Measurements from ENCODE around the gene GLS. TPM values are rescaled to one million over a fixed set of nuclear protein-coding genes. Genes with fewer than 3 reads are reported as not detected.
A peak's percentile ranks its signal among the peaks of the same experiment; 100 is the strongest.

The GLS gene
- total RNA-seq, 1 donor from 2014 or later: 88.9 TPM

- no peak for DNase-seq (ENCODE audit: extremely low spot score in 2 of 2)
- Histone ChIP-seq H3K27me3 (no peaks in the 10 kb centered on the region), H3K9me3 (no peaks in the 10 kb centered on the region), H3K36me3 (no peaks in the 10 kb centered on the region), H3K4me3 (peak overlapping the region; percentile 77 to 88), H3K27ac (peak overlapping the region; percentile 89), H3K4me1 (peaks cover 33% of the 10 kb centered on the region)
- TF ChIP-seq, protein P1, sequence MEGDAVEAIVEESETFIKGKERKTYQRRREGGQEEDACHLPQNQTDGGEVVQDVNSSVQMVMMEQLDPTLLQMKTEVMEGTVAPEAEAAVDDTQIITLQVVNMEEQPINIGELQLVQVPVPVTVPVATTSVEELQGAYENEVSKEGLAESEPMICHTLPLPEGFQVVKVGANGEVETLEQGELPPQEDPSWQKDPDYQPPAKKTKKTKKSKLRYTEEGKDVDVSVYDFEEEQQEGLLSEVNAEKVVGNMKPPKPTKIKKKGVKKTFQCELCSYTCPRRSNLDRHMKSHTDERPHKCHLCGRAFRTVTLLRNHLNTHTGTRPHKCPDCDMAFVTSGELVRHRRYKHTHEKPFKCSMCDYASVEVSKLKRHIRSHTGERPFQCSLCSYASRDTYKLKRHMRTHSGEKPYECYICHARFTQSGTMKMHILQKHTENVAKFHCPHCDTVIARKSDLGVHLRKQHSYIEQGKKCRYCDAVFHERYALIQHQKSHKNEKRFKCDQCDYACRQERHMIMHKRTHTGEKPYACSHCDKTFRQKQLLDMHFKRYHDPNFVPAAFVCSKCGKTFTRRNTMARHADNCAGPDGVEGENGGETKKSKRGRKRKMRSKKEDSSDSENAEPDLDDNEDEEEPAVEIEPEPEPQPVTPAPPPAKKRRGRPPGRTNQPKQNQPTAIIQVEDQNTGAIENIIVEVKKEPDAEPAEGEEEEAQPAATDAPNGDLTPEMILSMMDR (IDR thresholded peaks at IDR 0.05): no peak
- TF ChIP-seq POLR2AphosphoS5 (IDR thresholded peaks at IDR 0.05; ENCODE audit: insufficient read depth in 1 of 2, low read depth in 1 of 2) (no peak), POLR2A (IDR thresholded peaks at IDR 0.05) (no peak)
- intact Hi-C loops (cut with DNase I): no loop called here
Observed at GRCh38 chr2:191013682-191013931, 133.0 kb downstream of the GLS start.

DNA sequence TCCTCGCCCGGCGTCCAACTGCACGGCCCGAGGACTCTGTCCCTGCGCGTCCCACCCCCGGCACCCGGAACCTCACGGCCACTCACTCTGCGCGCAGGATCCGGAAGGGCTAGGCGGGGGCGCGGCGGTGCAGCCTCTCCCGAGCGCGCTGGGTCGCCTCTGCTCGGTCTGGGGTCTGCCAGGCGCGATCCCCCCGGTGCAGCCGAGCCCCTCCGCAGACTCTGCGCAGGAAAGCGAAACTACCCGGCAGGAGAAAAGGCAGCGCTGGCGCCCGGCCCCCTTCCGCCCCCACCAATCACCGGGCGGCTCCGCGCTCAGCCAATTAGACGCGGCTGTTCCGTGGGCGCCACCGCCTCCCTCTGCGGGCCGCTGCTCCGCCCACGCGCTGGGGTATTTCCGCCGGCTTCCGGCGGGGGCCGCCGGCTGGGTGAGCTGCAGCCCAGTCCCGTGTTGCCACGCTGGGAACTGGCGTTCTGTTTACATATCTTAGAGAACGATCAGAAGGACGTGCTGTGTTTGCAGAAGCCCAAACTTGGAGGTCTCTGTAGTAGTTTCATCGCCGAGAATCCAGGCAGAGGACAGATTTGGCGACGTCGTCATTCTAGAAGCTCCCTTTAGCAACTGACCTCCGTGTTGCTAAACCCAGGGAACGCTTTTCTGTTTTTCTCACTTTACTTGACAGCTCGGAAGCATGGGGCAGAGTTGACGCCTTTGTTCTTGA is 133.5 kb downstream of the GLS start, which contains the start of gene STAT1:
Gene STAT1, minus strand, starts transcription at position 240 of the 721 bp plus-strand sequence. CDS start 4,168 bp downstream, outside the sequence.
- Histone ChIP-seq H3K27me3 (no peaks in the 10 kb centered on the region), H3K4me3 (peak within 1 kb of the TSS; percentile 77 to 88), H3K36me3 (no peaks in the 10 kb centered on the region), H3K4me1 (peaks cover 33% of the 10 kb centered on the region), H3K9me3 (no peaks in the 10 kb centered on the region), H3K27ac (peak within 1 kb of the TSS; percentile 89)
- peak; percentile 84 to 98 for TF ChIP-seq POLR2AphosphoS5 (IDR thresholded peaks at IDR 0.05; ENCODE audit: insufficient read depth in 1 of 2, low read depth in 1 of 2)
- TF ChIP-seq POLR2A (IDR thresholded peaks at IDR 0.05): peak in 1 of 2 donors; percentile 79
- TF ChIP-seq, protein P1 (IDR thresholded peaks at IDR 0.05): peak in 1 of 3 experiments; percentile 22
- intact Hi-C loops (cut with DNase I): no loop called here
- DNase-seq (ENCODE audit: extremely low spot score in 2 of 2): peak in 1 of 2 donors; percentile 93

GRCh38 chr2:191014653-191015020 is 134.0 kb downstream of the GLS start:
- no peak for DNase-seq (ENCODE audit: extremely low spot score in 2 of 2)
- Histone ChIP-seq H3K4me1 (peaks cover 33% of the 10 kb centered on the region), H3K27me3 (no peaks in the 10 kb centered on the region), H3K4me3 (peak overlapping the region; percentile 77 to 88), H3K36me3 (no peaks in the 10 kb centered on the region), H3K27ac (peak overlapping the region; percentile 89), H3K9me3 (no peaks in the 10 kb centered on the region)
- intact Hi-C loops (cut with DNase I): no loop called here
- TF ChIP-seq POLR2AphosphoS5 (IDR thresholded peaks at IDR 0.05; ENCODE audit: insufficient read depth in 1 of 2, low read depth in 1 of 2) (no peak), POLR2A (IDR thresholded peaks at IDR 0.05) (no peak)
- TF ChIP-seq, protein P1 (IDR thresholded peaks at IDR 0.05): no peak

Other genes with a start within 250 kb of the GLS start
- 78.6 TPM for gene NAB1, start 231.7 kb upstream of the GLS start, total RNA-seq
- 35.6 TPM for gene STAT1, start 133.3 kb downstream of the GLS start, total RNA-seq

Measured in vagina (tissue), 2 donors.